ENCODE results near the gene PDE4B. TPM values are rescaled to one million over a fixed set of nuclear protein-coding genes. Genes with fewer than 3 reads are reported as not detected.
A peak's percentile ranks its signal among the peaks of the same experiment; 100 is the strongest.

Gene PDE4B
- total RNA-seq, 1 donor = 26.9 TPM

DNA sequence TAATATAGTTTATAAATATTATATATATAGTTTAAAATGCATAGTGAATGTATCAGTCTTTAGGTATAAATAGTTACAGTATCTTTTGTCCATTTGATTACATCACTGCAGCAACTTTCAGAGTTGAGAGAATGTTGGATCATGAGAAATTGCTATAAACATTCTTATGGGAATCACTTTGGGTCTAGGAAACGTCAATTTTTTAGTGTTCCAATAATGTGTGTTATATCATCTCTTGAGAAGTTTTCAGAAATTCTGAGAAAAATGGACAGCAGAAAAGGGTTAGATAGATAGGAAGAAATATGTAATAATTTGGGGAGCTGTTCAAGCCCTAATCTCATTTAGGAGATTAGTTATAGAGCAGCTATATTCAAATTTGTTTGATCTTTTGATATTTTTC is 556.1 kb downstream of the PDE4B start:
- DNase-seq (ENCODE audit: low read depth in 2 of 3, low spot score in 2 of 3) = no peak

DNA sequence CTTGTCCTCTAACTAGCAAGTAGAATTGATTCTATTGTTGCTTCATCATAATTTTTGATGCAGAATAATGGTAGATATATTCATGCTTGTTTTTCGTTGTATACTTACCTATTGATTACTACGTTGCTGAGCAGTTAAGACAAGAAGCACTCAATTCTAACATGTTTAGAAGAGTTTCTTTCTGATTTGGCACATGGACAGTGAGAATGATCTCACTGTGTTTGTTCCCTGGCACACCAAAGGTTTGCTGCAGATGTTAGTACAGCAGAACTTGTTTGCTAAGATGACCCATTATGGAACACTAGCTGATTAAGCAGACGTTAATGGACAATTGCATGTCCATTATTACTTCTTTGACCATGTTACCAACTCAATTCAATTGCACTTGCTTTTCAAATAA is 556.5 kb downstream of the PDE4B start:
- DNase-seq (ENCODE audit: low read depth in 2 of 3, low spot score in 2 of 3) = no peak

DNA sequence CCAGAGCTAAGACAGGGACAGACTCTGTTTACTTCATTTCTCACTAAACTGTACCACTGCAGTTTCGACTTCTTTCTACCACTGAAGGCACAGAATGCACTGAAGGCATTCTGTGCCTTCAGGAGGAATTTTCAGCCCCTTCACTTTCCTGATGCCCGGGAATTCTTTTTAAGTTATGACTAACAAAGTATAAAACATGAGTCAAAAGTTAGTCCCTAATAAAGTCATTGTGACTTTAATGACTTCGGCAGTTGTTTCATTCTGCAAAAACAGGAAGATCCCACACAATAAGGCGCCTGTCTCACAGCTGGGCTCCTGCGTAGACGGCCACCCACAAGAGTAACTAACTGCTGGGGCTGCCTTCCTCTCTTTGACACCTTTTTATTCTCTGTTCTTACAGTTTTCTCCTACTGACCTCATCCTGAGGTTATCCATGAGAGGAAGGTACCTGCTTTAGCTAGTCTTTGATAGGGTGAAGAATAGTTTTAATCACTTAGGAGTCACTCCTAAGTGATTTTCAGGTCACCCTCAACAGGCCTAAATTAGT is 557.4 kb downstream of the PDE4B start:
- peak in 2 of 3 donors; percentile 72 to 83 for DNase-seq (ENCODE audit: low read depth in 2 of 3, low spot score in 2 of 3)

DNA sequence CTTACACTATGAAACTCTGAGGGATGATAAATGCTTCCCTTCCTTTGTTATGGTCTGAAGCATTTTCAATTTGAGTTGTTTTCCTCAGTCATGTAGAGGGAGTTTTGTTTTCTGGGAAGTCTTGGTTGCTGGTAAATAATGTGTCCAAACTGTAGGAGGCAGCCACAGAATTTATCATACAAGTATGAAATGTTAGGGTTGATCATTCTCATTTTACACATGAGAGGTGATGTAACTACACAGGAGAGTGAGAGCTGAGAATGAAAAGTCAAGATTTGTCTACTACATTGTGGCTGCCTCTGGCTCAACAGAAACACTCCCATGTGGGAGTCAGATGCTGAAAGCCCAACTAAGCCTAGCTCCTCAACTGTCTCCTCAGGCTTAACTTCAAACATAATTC is 558.8 kb downstream of the PDE4B start:
- DNase-seq (ENCODE audit: low read depth in 2 of 3, low spot score in 2 of 3) = no peak

DNA sequence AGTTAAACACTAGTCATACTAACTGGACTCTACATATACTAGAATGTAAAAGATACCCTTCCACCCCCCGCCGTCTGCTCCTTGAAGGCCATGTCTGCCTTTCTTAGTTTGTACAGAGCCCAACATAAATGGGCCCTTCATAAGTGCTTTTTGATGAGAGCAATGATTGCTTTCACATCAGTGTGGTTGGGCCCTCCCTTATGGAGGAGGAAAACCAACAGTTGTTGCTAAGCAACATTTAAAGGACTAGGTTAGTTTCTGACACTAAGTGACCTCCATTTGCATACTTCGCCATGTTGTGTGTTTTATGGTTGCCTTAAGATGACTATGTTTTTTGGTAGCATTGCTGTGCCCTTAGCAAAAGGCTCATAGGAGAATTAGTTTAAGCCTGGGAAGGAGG is 559.2 kb downstream of the PDE4B start:
- DNase-seq (ENCODE audit: low read depth in 2 of 3, low spot score in 2 of 3) = peak in 1 of 3 donors; percentile 59

DNA sequence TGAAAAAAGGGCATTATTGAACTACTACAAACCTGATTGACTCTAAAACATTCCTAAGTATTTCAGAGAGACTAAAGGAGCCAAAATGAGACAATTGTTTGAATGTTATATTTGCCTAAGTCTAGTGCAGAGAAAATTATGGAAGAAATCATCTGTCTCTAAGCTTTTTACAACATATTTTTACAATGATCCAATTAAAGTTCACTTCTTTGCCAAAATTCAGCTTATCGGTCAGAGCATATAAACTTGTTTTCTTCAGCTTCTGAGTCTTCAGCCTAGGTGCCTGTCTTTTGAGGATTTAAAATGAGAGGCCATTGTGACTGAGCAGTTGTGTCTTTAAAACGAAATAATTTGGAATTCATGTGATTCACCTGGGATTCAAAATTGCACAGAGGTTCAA is 560.1 kb downstream of the PDE4B start:
- no peak for DNase-seq (ENCODE audit: low read depth in 2 of 3, low spot score in 2 of 3)

DNA sequence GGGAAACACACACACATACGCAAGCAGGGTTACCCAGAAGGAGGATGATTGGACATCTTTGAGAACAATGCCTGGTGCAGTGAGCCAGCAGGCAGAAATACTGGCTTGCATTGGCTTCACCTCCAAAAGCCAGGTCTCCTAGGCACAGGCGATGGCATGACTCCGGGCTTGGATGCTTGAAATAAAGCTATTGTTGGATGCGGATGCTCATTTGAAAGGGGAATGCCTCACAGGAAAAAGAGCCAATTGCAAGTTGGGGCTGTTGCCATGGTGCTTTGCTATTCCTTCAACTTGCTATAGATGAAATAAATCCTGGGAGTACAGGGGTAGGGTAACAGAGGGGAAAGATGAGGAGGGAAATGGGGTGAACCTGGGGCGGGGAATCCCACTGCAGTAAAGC is 560.6 kb downstream of the PDE4B start:
- DNase-seq (ENCODE audit: low read depth in 2 of 3, low spot score in 2 of 3) = no peak

DNA sequence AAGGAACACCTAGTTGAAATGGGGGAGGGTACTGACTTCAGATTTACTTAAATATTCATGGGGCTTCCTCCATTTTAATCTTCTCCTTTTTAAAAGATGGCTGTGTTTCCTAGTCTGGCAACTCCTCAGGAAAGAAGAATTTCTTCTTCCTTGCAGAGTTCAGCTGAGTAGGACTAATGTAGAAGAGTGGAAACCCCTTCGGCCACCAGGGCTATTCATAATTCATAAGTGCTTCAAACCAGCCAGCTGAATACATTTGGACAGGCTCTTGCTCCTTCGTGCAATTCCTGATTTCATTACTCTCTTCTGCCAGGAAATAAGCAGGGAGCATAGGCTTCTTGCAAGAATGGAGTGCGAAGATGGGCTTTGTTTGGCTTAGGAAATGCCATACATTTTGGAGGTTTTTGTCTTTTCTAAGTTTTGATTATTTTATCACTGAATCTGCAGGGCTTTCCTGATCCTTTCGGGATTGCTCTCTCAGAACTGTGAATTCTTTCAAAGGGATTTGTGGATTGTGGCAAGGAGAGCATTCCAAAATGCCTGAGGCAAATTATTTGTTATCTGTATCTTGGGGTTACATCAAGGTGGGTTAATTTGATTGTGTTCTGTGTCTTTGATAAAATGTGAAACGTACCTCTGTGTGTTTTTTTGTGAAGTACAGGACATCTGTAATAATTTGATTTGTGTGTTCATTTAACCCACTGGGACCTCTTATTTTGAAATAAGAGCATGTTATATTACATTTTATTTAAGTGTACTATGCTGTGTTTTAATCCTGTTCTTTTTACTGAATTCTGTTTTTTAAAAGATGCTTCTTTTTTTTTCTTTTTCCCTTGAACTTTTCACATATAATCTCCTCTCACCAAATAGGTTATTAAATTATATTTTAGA is 561.9 kb downstream of the PDE4B start:
- DNase-seq (ENCODE audit: low read depth in 2 of 3, low spot score in 2 of 3) = no peak

DNA sequence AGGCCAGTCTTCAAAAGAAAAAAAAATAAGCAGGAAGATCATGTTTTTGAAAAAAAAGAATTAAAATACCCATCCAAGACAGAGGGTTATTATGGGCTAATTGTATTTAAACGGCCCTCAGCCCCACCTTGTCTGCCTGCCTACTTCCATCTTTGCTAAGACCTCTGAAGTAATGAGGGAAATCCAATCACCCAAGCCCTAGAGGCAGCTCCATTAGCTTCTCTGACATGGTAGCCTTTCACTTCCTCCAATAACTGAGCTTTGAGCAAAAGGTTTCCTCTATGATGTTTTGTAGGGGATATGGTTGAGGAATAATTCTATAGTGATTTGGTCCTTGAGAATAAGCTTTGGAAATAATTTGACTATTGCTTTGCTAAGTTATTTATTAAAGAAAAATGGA is 563.1 kb downstream of the PDE4B start:
- DNase-seq (ENCODE audit: low read depth in 2 of 3, low spot score in 2 of 3) = no peak

DNA sequence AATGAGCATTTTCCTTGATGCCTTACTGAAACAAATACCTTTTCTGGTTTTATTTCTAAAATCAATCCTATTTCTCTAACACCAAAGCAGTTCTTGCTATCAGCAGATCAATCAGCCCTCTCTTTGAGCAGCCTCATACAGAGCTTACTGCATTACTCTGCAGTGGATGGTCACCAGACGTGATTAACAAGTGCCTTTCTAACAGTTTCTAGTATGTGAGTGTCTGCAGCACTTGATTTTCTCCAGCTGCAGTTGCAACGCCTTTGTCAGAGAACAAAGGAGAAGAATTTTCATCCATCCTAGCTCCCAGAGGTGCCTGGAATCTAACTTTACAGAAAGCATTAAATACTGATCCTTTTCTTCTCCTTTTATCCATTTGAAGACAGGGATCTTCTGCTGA is 563.9 kb downstream of the PDE4B start:
- no peak for DNase-seq (ENCODE audit: low read depth in 2 of 3, low spot score in 2 of 3)

DNA sequence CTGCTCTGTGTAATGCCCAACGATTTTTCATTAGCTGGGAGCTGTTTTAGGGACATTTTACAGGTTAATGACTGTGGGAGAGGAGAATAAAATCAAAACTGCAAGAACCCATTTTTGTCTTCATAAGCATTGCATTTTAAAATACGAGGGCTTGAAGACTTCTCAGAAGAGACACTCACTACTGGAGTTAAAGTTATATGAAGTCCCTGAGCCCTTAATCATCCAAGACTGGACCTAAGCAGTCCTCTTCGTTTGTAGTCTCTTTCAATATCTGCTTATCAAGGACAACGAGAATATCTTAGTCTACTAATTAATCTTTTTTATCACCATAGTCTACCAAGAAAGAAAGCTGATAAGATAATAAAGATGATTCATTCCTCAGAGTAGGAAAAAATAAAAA is 564.3 kb downstream of the PDE4B start:
- DNase-seq (ENCODE audit: low read depth in 2 of 3, low spot score in 2 of 3) = no peak

DNA sequence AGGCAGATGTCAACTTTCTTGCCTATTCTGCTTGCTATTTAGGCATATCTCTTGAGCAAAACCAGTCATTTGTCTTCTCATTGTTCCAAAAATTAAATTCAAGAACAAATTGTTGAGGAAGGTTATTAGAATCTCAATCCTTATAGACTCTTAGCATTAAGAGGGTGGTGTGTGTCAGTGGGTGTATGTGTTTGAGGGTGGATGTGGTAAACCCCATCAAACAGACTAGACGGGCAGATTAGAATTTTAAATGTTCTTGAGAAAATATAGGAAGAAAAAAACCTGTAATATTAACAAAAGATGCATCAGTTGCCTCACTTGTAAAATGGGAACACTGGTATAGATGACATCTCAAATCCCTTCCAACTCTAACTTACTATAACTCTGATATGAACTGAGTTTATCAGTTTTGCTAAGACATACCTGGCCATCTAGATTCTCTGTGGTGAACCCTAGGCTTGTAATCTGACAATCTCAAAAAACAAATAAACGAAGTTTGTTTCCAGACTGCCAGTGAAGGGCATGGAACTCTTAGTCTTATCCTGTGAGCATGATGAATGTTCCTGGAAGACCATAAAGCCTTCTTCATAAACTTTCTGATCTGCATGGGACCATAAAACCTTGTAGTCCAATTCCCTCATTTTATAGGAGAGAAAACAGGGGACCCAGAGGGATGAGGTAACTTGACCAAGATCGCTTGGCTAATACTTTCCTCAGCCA is 564.9 kb downstream of the PDE4B start:
- no peak for DNase-seq (ENCODE audit: low read depth in 2 of 3, low spot score in 2 of 3)

DNA sequence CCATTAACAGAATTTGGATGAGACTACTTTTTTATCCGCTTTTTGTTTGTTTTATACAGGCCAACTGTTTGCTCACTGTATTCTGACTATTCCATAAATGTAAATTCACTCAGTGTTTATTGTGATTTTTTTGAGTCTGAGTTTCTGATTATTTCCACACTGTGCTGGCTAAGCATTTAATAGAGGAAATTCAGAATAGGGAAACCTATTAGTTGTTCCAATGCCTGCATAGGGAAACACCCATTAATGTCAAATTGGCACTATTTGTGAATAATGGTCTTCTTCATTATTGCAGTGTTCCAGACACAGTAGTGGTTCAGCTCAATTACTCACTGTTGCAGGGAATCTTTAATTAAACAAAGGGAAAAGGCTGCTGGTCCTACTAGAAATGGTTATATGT is 566.6 kb downstream of the PDE4B start:
- no peak for DNase-seq (ENCODE audit: low read depth in 2 of 3, low spot score in 2 of 3)

DNA sequence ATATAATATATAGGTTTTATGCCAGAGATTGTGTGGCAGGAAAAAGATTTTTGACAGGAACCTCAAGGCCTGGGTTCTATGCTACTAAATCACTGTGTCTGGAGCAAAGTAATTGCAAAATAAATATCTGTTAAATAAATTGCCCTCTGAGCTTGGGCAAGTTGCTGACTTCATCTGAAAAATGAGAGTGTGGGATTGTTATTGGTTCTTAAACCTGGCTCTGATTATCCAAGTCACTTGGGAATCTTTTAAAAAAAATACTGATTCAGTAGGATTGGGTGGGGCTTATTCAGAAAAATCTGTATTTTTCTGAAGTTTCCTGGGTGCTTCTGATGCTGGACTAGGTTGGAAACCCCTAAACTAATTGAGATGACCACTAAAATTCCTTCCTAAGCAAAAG is 567.1 kb downstream of the PDE4B start:
- DNase-seq (ENCODE audit: low read depth in 2 of 3, low spot score in 2 of 3) = no peak

DNA sequence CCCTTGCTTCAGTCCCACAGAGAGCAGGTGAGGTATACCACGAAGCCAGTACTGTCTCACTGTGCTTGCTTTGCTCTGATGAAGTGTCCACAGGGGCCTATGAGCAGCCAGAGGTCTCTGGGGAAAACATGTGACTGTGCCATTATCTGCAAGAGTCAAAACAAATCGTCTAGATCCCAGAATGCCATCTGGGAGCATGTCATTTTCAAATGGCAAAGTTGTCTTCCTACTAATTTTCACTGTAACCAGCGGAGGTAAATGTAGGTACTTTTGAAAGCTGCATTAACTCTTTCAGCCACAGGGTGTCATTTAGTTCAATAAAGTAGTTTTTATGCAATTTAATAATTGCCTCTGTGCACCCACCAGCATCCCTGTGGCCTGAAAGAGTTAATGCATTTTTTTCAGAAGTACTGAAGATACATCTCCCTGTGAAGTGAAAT is 567.6 kb downstream of the PDE4B start:
- peak in 1 of 3 donors; percentile 48 for DNase-seq (ENCODE audit: low read depth in 2 of 3, low spot score in 2 of 3)

DNA sequence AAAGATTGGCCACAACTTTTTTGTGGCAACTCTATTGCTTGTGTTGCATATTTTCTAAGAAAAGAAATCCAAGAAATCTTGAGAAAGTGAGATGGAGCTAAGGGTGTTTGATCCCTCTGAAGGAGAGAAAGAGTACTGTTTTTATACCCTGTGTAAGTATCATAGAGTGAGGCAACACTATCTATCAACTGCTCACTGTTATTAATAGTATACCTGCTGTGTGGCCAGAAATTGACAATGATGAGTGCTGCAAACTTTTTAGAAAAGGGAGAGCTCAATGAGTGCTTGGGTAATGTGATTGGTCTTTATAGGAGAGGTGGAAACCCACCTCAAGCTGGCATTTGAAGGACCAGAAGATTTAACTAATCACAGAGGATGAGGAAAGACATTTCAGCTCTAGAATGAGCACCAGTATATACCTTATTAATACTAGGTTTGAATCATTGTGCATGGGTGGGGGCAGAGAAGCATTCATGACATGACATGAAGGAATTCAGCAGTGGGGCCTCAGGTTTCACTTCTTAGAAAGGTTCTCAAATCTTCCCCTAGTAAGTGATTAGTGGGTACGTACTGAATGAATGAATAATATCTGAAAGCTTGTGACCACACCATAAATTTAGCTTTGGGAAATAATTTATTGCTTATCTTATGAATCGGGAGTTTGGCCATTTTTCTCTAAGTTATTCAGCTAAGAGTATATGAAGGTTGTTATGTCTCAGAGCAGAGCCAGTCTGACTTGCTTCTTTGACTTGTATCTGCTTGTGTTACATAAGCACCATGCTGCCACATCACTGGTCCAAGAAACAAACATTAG is 572.1 kb downstream of the PDE4B start:
- DNase-seq (ENCODE audit: low read depth in 2 of 3, low spot score in 2 of 3) = no peak

DNA sequence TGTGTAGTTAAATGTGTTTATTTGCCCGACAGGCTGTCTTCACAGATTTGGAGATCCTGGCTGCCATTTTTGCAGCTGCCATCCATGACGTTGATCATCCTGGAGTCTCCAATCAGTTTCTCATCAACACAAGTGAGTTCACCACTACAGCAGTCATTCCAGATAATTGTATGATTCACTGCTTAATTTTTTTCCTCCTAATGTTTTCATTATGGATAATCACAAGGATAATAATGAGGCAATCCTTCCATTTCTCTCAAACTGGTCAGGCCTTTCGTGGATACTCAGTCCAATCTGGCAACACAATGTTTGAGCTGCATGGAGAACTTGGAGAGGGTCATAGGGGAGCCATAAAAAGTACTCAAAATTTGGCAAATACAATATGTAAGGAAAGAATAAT is 572.9 kb downstream of the PDE4B start:
- no peak for DNase-seq (ENCODE audit: low read depth in 2 of 3, low spot score in 2 of 3)

DNA sequence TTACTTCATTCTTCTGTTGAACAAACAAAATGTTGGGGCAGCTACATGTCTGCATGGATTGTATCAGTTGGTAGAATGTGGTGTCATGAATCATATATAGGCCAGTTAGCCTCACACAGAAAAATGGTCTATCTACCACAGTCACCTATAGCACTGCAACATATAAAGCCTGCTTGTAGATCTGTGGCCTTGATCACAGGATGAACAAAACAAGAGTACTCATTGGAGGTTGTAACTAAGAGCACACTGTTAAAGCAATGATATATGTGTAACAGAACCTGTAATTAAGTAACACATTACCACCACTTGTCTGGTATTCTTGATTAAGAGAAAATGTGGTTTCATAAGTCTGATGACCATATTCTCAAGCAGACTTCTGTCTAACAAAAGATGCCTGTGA is 573.9 kb downstream of the PDE4B start:
- no peak for DNase-seq (ENCODE audit: low read depth in 2 of 3, low spot score in 2 of 3)

DNA sequence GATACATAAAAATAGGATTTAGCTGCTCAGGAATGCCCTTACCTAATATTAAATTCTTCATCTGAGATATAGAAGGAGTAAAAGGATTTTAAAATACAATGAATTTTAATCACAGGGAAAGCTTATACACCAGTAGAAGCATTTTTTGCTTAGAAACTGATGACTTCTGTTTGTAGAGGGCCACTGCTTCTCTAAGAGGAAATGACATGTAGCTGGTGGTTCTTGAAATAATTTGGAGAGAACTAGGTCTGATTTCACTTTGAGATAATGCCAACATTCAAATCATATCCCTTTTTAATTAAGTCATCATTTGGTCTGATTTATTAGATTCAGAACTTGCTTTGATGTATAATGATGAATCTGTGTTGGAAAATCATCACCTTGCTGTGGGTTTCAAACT is 574.7 kb downstream of the PDE4B start:
- no peak for DNase-seq (ENCODE audit: low read depth in 2 of 3, low spot score in 2 of 3)

DNA sequence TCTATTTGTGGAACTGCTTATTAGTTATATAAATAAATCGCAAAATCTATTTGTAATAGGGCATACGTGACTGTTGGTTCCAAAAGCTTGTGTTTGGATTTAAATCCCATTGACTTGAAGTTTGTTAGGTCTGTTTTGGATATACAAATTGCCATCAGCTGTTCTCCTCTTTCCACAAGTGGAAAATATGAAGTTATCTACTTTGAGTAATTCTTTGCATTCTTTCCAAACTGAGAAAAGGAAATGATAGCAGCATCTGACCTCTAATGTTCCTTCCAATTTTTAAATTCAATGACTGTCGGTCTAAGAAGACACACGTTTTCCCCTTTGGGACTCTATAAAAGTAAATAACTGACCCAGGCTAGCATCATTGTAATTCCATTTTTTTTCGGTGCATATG is 575.6 kb downstream of the PDE4B start:
- DNase-seq (ENCODE audit: low read depth in 2 of 3, low spot score in 2 of 3) = no peak

DNA sequence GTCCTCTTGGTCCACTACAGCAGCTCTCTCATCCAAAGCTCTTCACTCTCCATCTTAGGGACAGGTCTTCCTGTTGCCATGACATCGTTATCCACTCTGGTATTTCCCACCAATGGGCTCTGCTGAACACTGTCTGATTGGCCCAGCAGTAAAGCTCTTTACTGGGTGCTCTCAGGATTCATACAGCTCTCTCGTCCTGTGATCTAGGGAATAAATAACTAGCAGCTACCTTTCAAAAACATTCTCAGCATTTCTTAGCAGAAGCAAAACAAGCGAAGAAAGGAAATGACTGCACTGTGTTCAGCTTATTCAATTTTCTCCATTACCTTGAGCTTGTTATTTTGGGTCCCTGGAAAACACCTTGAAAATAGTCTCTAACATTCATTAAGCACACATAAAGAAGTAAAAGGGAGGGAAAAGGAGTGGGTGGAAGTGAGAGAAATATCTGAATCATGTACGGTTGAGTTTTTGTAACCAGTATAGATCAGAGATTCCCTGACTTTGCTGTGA is 577.8 kb downstream of the PDE4B start:
- DNase-seq (ENCODE audit: low read depth in 2 of 3, low spot score in 2 of 3) = no peak

Measured in hematopoietic multipotent progenitor cell (in vitro differentiated cells).